H4 (cell line): ENCODE data around the gene KRT71. TPM values are rescaled to one million over a fixed set of nuclear protein-coding genes. Genes with fewer than 3 reads are reported as not detected.
"Not testable (repeated sequence)": the region's sequence is repeated elsewhere in the genome, so short reads cannot be mapped to it uniquely, and the experiment has no call there.

Experiments used
- DNase-seq: peaks from one replicate; pipeline ENCODE4 v3.0.0-alpha.2; 2015; ENCODE audit warnings: low spot score
- total RNA-seq: library from RNA; depleted of rRNA; stranded (reverse); fragments of >200 nt; shearing (Covaris generic); gene quantifications from 2 replicates; pipeline ENCODE4 v1.2.3, GENCODE V29; 2014; rRNA removed

Gene KRT71
- not detected in 2 replicates for total RNA-seq

- no peak for DNase-seq
Observed at GRCh38 chr12:52552681-52553195, at the start of gene KRT71. Gene KRT71, minus strand, starts transcription at chr12:52553145. Its CDS starts 68 bp downstream, at chr12:52553077.

GRCh38 chr12:52602552-52602951 is 49.6 kb upstream of the KRT71 start:
- DNase-seq, result no peak

GRCh38 chr12:52601671-52602070 is 48.7 kb upstream of the KRT71 start:
- DNase-seq, result no peak

GRCh38 chr12:52600941-52601481 is 48.1 kb upstream of the KRT71 start, which contains the start of gene KRT72:
Gene KRT72, minus strand, starts transcription at chr12:52601463. Its CDS starts 11 bp downstream, at chr12:52601452.
- no peak for DNase-seq

- DNase-seq, result no peak
Observed at GRCh38 chr12:52600475-52600874, 47.5 kb upstream of the KRT71 start.

GRCh38 chr12:52600071-52600470 is 47.1 kb upstream of the KRT71 start:
- DNase-seq, result no peak

GRCh38 chr12:52598966-52599365 is 46.0 kb upstream of the KRT71 start:
- DNase-seq, result no peak

GRCh38 chr12:52594237-52594636 is 41.3 kb upstream of the KRT71 start:
- not testable (repeated sequence) for DNase-seq

GRCh38 chr12:52591521-52591920 is 38.6 kb upstream of the KRT71 start:
- DNase-seq, result no peak

- no peak for DNase-seq
Observed at GRCh38 chr12:52590021-52590420, 37.1 kb upstream of the KRT71 start.

GRCh38 chr12:52587563-52587962 is 34.6 kb upstream of the KRT71 start:
- DNase-seq, result no peak

GRCh38 chr12:52585946-52586345 is 33.0 kb upstream of the KRT71 start:
- no peak for DNase-seq

GRCh38 chr12:52585066-52585465 is 32.1 kb upstream of the KRT71 start:
- no peak for DNase-seq

GRCh38 chr12:52584156-52584682 is 31.3 kb upstream of the KRT71 start:
- no peak for DNase-seq

- peak; percentile 32 for DNase-seq
Observed at GRCh38 chr12:52582971-52583456, 30.1 kb upstream of the KRT71 start.

GRCh38 chr12:52582486-52582885 is 29.5 kb upstream of the KRT71 start:
- no peak for DNase-seq

GRCh38 chr12:52581481-52581880 is 28.5 kb upstream of the KRT71 start:
- no peak for DNase-seq

- DNase-seq, result no peak
Observed at GRCh38 chr12:52581066-52581465, 28.1 kb upstream of the KRT71 start.

- DNase-seq, result no peak
Observed at GRCh38 chr12:52580496-52580895, 27.6 kb upstream of the KRT71 start.

GRCh38 chr12:52579468-52580465 is 26.8 kb upstream of the KRT71 start:
- no peak for DNase-seq

GRCh38 chr12:52578469-52578868 is 25.5 kb upstream of the KRT71 start:
- no peak for DNase-seq

GRCh38 chr12:52577316-52577715 is 24.4 kb upstream of the KRT71 start:
- DNase-seq, result no peak
